ENCODE data around the gene PRDM2.
"Not testable (repeated sequence)": the region's sequence is repeated elsewhere in the genome, so short reads cannot be mapped to it uniquely, and the experiment has no call there.

The PRDM2 gene

GRCh38 chr1:13700521-13701270 lies 708 bp downstream of the PRDM2 start:
- peak in 1 of 2 donors; percentile 29 for DNase-seq (ENCODE audit: low read depth in 2 of 2, low spot score in 1 of 2)

GRCh38 chr1:13701271-13701640 lies 1.3 kb downstream of the PRDM2 start:
- no peak for DNase-seq (ENCODE audit: low read depth in 2 of 2, low spot score in 1 of 2)

GRCh38 chr1:13702425-13703127 lies 2.6 kb downstream of the PRDM2 start:
- DNase-seq (ENCODE audit: low read depth in 2 of 2, low spot score in 1 of 2) = peak; percentile 21 to 30

GRCh38 chr1:13703128-13703513 lies 3.1 kb downstream of the PRDM2 start:
- no peak for DNase-seq (ENCODE audit: low read depth in 2 of 2, low spot score in 1 of 2)

- DNase-seq (ENCODE audit: low read depth in 2 of 2, low spot score in 1 of 2) = no peak
These were observed 3.8 kb downstream of the PRDM2 start for GRCh38 chr1:13703558-13704490.

GRCh38 chr1:13706046-13706445 lies 6.1 kb downstream of the PRDM2 start:
- DNase-seq (ENCODE audit: low read depth in 2 of 2, low spot score in 1 of 2) = no peak

GRCh38 chr1:13707164-13707563 lies 7.2 kb downstream of the PRDM2 start:
- DNase-seq (ENCODE audit: low read depth in 2 of 2, low spot score in 1 of 2) = no peak

- DNase-seq (ENCODE audit: low read depth in 2 of 2, low spot score in 1 of 2) = no peak
These were observed 8.5 kb downstream of the PRDM2 start for GRCh38 chr1:13708380-13708982.

GRCh38 chr1:13710086-13710485 lies 10.1 kb downstream of the PRDM2 start:
- DNase-seq (ENCODE audit: low read depth in 2 of 2, low spot score in 1 of 2) = no peak

GRCh38 chr1:13714851-13715250 lies 14.9 kb downstream of the PRDM2 start:
- no peak for DNase-seq (ENCODE audit: low read depth in 2 of 2, low spot score in 1 of 2)

GRCh38 chr1:13715616-13716287 lies 15.8 kb downstream of the PRDM2 start:
- not testable (repeated sequence) for DNase-seq (ENCODE audit: low read depth in 2 of 2, low spot score in 1 of 2)

- DNase-seq (ENCODE audit: low read depth in 2 of 2, low spot score in 1 of 2) = no peak
These were observed 22.9 kb downstream of the PRDM2 start for GRCh38 chr1:13722808-13723360.

- no peak for DNase-seq (ENCODE audit: low read depth in 2 of 2, low spot score in 1 of 2)
These were observed 23.8 kb downstream of the PRDM2 start for GRCh38 chr1:13723810-13724209.

- DNase-seq (ENCODE audit: low read depth in 2 of 2, low spot score in 1 of 2) = no peak
These were observed 25.8 kb downstream of the PRDM2 start for GRCh38 chr1:13725714-13726175.

GRCh38 chr1:13728091-13728715 lies 28.2 kb downstream of the PRDM2 start:
- DNase-seq (ENCODE audit: low read depth in 2 of 2, low spot score in 1 of 2) = no peak

GRCh38 chr1:13730291-13730690 lies 30.3 kb downstream of the PRDM2 start:
- no peak for DNase-seq (ENCODE audit: low read depth in 2 of 2, low spot score in 1 of 2)

GRCh38 chr1:13730751-13731482 lies 30.9 kb downstream of the PRDM2 start:
- peak; percentile 55 to 64 for DNase-seq (ENCODE audit: low read depth in 2 of 2, low spot score in 1 of 2)

GRCh38 chr1:13731897-13732296 lies 31.9 kb downstream of the PRDM2 start:
- DNase-seq (ENCODE audit: low read depth in 2 of 2, low spot score in 1 of 2) = no peak
